Adrenal gland (tissue), 12 donors: ENCODE data around the gene ANKRD11. TPM values are rescaled to one million over a fixed set of nuclear protein-coding genes. Genes with fewer than 3 reads are reported as not detected.

Source experiments
- DNase-seq, 7 donors: peaks; one replicate each; pipeline ENCODE4 v3.0.0-alpha.2; 2019 to 2020
- H3K27ac ChIP-seq, 5 donors: fragments of 200-600 bp; sonication (generic) in 4 of 5; 1 replicate in 3 of 5; 2 replicates in 2 of 5; pipeline versions ENCODE4 v1.5.1 to v1.8.0; 2016 to 2020; ENCODE audit warnings: mild to moderate bottlenecking in 1 of 5
- H3K27me3 ChIP-seq: fragments of 200-600 bp; 2 replicates; pipeline ENCODE4 v1.8.0; 2021
- H3K36me3 ChIP-seq, 2 donors: fragments of 200-600 bp; replicated peaks in 1 of 2; 1 replicate in 1 of 2; 2 replicates in 1 of 2; pipeline versions ENCODE4 v1.5.1 to v1.8.0; 2018 to 2022
- H3K4me1 ChIP-seq, 2 donors: fragments of 200-600 bp; replicated peaks in 1 of 2; 1 replicate in 1 of 2; 2 replicates in 1 of 2; pipeline versions ENCODE4 v1.5.1 to v1.8.0; 2018 to 2021
- H3K4me3 ChIP-seq, 4 donors: fragments of 200-600 bp; sonication (generic) in 3 of 4; one replicate each; pipeline ENCODE4 v1.5.1; 2016 to 2018
- H3K9me3 ChIP-seq, 3 donors: fragments of 200-600 bp; sonication (generic) in 1 of 3; replicated peaks in 1 of 3; 1 replicate in 2 of 3; 2 replicates in 1 of 3; pipeline versions ENCODE4 v1.5.1 to v1.8.0; 2016 to 2021
- POLR2A ChIP-seq, 2 donors: fragments of 450-650 bp; IDR thresholded peaks; one replicate each; pipeline ENCODE4 v1.6.1; 2017; ENCODE audit warnings: antibody characterized with exemption in 2 of 2, mild to moderate bottlenecking in 2 of 2, moderate library complexity in 1 of 2
- WGBS, 4 donors: extraction: QIAGEN DNeasy Blood & Tissue Kit in 2 of 4; methylation state at CpG; one replicate each; pipeline versions ENCODE4 v1.1.5 to v1.1.7; 2013 to 2017; 5-methylcytosine and 5-hydroxymethylcytosine counted together
- intact Hi-C, 2 donors: fragments of 100-400 bp; cut with DNase I; formaldehyde crosslinking; loops; one replicate each; pipeline versions ENCODE4 v1.14.1 to v1.15.0; 2022 to 2023
- polyA plus RNA-seq, 3 donors: library from polyadenylated mRNA; stranded (reverse); fragments of 200-250 nt in 2 of 3; fragments of 350-450 nt in 1 of 3; fragmentation: Illumina TruSeq in 1 of 3; extraction: RNeasy Lipid Tissue Mini Kit (QIAGEN cat#74804) in 1 of 3; gene quantifications; one replicate each; pipeline ENCODE4 v1.2.3, GENCODE V29; 2013 to 2014
- total RNA-seq, 9 donors: library from RNA; depleted of rRNA in 4 of 9; stranded (reverse); fragments of >200 nt in 4 of 9; fragments of 120-200 nt in 1 of 9; fragmentation: NEBNext Ultra II Directional in 1 of 9; extraction: Animal tissue kit (Norgen Biotek cat#: 25700) in 1 of 9; gene quantifications; one replicate each; pipeline versions ENCODE4 v1.1.0 to v1.2.4, GENCODE V29; 2013 to 2023
- TF ChIP-seq, protein P1 (sequence below), 6 experiments: fragments of 450-650 bp in 4 of 6; fragments of 200-600 bp in 2 of 6; sonication (generic) in 1 of 6; IDR thresholded peaks; 1 replicate in 5 of 6; 2 replicates in 1 of 6; pipeline versions ENCODE4 v1.5.1 to v1.8.0; 2016 to 2021; ENCODE audit warnings: antibody characterized with exemption in 6 of 6, mild to moderate bottlenecking in 2 of 6, moderate library complexity in 1 of 6
- donor health status: healthy with polysubstance abuse.
- donor health status: Bipolar disorder and iron deficiency.
- donor health status: DM: yes; HTN: yes; CAD: no.
- donor health status: DM: no; HTN: no; CAD: no.
- donor health status: DM: no; HTN: no; CAD: no.
- donor health status: DM: yes; HTN: yes; CAD: no.

Gene ANKRD11
- total and polyA plus RNA-seq, 12 donors: 29.7 to 127 (median 80.1) TPM

- intact Hi-C loops: loop anchor here in 1 of 2 donors (10.0 kb wide), 1 partner anchor 80 kb away; no protein-coding TSS in a partner anchor
- DNase-seq: peak in 4 of 7 donors; percentile 38 to 57 (median 49)
- no peak overlapping the region for H3K4me3 ChIP-seq
- 42 to 48% (median 47%) methylated on average over 11 of the region's 11 CpGs for WGBS, 4 donors
- H3K27me3 ChIP-seq: no peaks in the 10 kb centered on the region
- no peaks in the 10 kb centered on the region for H3K9me3 ChIP-seq
- TF ChIP-seq POLR2A (IDR thresholded peaks at IDR 0.05): no peak
- TF ChIP-seq, protein P1, sequence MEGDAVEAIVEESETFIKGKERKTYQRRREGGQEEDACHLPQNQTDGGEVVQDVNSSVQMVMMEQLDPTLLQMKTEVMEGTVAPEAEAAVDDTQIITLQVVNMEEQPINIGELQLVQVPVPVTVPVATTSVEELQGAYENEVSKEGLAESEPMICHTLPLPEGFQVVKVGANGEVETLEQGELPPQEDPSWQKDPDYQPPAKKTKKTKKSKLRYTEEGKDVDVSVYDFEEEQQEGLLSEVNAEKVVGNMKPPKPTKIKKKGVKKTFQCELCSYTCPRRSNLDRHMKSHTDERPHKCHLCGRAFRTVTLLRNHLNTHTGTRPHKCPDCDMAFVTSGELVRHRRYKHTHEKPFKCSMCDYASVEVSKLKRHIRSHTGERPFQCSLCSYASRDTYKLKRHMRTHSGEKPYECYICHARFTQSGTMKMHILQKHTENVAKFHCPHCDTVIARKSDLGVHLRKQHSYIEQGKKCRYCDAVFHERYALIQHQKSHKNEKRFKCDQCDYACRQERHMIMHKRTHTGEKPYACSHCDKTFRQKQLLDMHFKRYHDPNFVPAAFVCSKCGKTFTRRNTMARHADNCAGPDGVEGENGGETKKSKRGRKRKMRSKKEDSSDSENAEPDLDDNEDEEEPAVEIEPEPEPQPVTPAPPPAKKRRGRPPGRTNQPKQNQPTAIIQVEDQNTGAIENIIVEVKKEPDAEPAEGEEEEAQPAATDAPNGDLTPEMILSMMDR (IDR thresholded peaks at IDR 0.05): no peak
- peaks cover 38 to 78% of the 10 kb centered on the region in 2 donors for H3K4me1 ChIP-seq
- H3K27ac ChIP-seq: peak overlapping the region in 3 of 5 donors; percentile 26 to 54 (median 49)
- H3K36me3 ChIP-seq: no peaks in the 10 kb centered on the region
These were observed 5.3 kb downstream of the ANKRD11 start for GRCh38 chr16:89484923-89485679.

- TF ChIP-seq, protein P1 (IDR thresholded peaks at IDR 0.05): no peak
- no peak for TF ChIP-seq POLR2A (IDR thresholded peaks at IDR 0.05)
- intact Hi-C loops: loop anchor here in 1 of 2 donors (10.0 kb wide), 1 partner anchor 79 kb away; no protein-coding TSS in a partner anchor
- Histone ChIP-seq H3K27ac (peak overlapping the region in 2 of 5 donors; percentile 18 to 54), H3K36me3 (no peaks in the 10 kb centered on the region), H3K9me3 (no peaks in the 10 kb centered on the region), H3K27me3 (no peaks in the 10 kb centered on the region), H3K4me1 (peaks cover 38 to 79% of the 10 kb centered on the region in 2 donors), H3K4me3 (no peak overlapping the region)
- DNase-seq: no peak
- 62 to 74% (median 66%) methylated on average over 5 of the region's 5 CpGs for WGBS, 4 donors
These were observed 6.3 kb downstream of the ANKRD11 start for GRCh38 chr16:89484041-89484501.

DNA sequence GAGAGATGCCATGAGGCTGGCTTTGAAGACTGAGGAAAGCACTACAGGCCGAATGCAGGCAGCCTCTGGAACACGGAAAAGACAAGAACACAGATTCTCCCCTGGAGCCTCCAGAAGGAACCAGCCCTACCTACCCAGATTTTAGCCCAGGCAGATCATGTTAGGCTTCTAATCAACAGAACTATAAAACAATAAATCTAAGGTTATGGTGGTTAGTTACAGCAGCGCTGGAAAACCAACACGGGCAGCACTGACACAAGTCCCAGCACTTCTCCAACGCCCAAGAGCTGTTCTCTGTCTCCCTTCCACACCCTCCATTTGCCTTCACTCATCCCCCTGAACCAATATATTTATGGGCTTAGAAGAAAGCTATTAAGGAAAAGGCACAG, 7.5 kb downstream of the ANKRD11 start:
- 67 to 73% (median 73%) methylated on average over 5 of the region's 5 CpGs for WGBS, 4 donors
- Histone ChIP-seq H3K9me3 (no peaks in the 10 kb centered on the region), H3K27ac (peak overlapping the region in 3 of 5 donors; percentile 8 to 51 (median 28)), H3K4me1 (peaks cover 38 to 80% of the 10 kb centered on the region in 2 donors), H3K27me3 (no peaks in the 10 kb centered on the region), H3K4me3 (no peak overlapping the region), H3K36me3 (no peaks in the 10 kb centered on the region)
- no peak for TF ChIP-seq POLR2A (IDR thresholded peaks at IDR 0.05)
- TF ChIP-seq, protein P1 (IDR thresholded peaks at IDR 0.05): no peak
- no peak for DNase-seq
- intact Hi-C loops: loop anchor here in 1 of 2 donors (10.0 kb wide), 1 partner anchor 78 kb away; no protein-coding TSS in a partner anchor

DNA sequence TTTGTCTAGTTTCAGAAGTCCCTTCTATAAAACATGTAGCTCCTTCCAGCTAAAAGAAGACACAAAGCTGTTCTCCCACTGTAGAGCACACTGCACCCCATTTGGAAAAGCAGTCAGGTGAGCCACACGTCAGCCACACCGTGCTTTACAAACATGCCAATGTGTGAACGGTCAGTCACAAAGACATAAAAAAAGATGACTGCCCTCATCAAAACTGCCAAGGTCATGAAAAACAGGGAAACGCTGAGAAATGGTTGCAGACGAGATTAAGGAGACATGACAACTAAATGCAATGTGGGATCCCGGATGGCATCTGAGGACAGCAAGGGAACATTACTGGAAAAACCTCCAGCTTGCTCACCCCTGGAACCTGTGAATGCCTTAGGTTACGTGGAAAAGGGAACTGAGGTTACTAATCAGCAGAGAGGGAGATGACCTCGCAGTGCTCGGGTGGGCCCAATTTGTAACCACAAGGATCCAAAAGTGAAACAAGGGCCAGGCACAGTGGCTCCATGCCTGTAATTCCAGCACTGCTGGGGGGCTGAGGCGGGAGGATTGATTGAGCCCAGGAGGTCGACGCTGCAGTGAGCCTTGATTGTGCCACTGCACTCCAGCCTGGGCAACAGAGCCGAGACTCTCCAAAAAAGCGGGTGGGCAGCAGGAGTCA, 8.1 kb downstream of the ANKRD11 start:
- peaks cover 38 to 76% of the 10 kb centered on the region in 2 donors for H3K4me1 ChIP-seq
- intact Hi-C loops: loop anchor here in 1 of 2 donors (10.0 kb wide), 1 partner anchor 77 kb away; no protein-coding TSS in a partner anchor

More for the DNA sequence above, 8.1 kb downstream of the ANKRD11 start:
- Histone ChIP-seq H3K27ac (peak overlapping the region in 3 of 5 donors; percentile 28 to 51 (median 35)), H3K9me3 (no peaks in the 10 kb centered on the region), H3K27me3 (no peaks in the 10 kb centered on the region), H3K36me3 (no peaks in the 10 kb centered on the region), H3K4me3 (no peak overlapping the region)
- WGBS, 4 donors: 41 to 52% (median 48%) methylated on average over 14 of the region's 14 CpGs
- DNase-seq: peak in 1 of 7 donors; percentile 38
- no peak for TF ChIP-seq POLR2A (IDR thresholded peaks at IDR 0.05)
- TF ChIP-seq, protein P1 (IDR thresholded peaks at IDR 0.05): no peak
